ENCODE results near the gene SSBP3.

DNA sequence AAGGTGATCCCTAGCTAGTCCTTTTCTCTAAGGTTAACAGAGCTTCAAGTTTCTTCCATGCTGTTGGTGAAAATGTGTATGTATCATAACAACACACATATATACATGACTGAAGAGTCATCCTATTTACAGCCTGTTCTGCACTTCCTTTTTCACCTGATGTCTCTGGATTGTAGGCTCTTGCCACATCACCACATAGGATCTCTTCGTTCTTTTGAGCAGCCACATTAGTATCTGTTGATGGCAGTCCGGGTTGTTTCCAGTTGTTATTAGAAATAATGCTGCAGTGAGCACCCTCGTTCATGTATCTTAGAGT lies 186.5 kb downstream of the SSBP3 start:
- no peak for TF ChIP-seq POLR2AphosphoS5 (IDR thresholded peaks at IDR 0.05)
- TF ChIP-seq, protein P1, sequence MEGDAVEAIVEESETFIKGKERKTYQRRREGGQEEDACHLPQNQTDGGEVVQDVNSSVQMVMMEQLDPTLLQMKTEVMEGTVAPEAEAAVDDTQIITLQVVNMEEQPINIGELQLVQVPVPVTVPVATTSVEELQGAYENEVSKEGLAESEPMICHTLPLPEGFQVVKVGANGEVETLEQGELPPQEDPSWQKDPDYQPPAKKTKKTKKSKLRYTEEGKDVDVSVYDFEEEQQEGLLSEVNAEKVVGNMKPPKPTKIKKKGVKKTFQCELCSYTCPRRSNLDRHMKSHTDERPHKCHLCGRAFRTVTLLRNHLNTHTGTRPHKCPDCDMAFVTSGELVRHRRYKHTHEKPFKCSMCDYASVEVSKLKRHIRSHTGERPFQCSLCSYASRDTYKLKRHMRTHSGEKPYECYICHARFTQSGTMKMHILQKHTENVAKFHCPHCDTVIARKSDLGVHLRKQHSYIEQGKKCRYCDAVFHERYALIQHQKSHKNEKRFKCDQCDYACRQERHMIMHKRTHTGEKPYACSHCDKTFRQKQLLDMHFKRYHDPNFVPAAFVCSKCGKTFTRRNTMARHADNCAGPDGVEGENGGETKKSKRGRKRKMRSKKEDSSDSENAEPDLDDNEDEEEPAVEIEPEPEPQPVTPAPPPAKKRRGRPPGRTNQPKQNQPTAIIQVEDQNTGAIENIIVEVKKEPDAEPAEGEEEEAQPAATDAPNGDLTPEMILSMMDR (IDR thresholded peaks at IDR 0.05), result no peak
